ENCODE measurements around the gene UPP2. TPM values are rescaled to one million over a fixed set of nuclear protein-coding genes. Genes with fewer than 3 reads are reported as not detected.

Gene UPP2
- total RNA-seq, 1 experiment from 2014 or later, result not detected

DNA sequence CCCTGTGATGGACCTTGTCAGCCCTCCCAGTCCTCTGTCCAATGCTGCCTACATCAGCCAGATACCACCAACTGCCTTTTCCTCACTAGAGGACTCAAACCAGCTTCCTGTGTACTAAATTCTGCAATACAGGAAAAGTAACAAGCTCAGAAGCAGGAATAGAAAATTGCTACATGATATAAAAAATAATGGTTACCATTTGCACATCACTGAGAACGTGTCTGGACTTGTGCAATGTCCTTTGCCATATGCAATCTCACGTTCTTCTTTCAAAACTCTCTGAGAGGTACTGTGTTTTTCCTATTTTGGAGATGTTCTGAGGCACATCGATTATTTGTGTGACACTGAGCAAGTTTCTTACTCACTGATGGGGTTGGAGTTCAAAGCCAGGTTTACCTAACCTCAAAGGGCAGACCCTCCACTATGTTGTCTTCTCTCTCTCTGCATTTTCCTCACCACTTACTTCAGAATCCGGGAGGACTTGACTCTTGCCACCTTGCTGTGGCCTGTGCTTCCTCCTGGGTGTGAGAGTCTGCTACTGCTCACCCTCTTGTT, 12.1 kb downstream of the UPP2 start:
- CTCF ChIA-PET, result no interaction called here

DNA sequence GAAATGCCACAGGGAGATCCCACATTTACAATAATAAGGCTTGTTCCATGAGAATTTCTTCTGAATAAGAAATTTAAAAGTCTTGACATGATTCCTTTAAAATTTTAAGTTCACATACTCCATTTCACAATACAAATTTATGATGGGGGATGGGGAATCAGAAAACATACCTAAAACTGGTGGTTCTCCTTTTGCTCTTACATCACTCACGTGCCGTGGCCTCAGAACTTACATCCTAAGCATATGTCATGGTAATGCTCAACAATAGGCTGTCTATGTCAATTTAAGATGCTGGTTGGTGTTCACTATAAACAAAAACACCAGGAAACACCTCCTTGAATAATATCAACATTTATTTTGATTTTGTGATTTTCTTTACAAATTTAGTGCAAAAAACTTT, 12.8 kb downstream of the UPP2 start:
- no peak overlapping the region for H3K4me2 ChIP-seq (ENCODE audit: low read length)
- H3K36me3 ChIP-seq (ENCODE audit: low read depth, low read length), result no peaks in the 10 kb centered on the region
- peaks cover 25% of the 10 kb centered on the region; the same call in 1 of the 2 replicates for H3K27me3 ChIP-seq (ENCODE audit: low read length)
- no peaks in the 10 kb centered on the region for H3K79me2 ChIP-seq (ENCODE audit: low read length)
- TF ChIP-seq EZH2 (IDR thresholded peaks at IDR 0.05; ENCODE audit: low read length, unreplicated experiment) (no peak), CTCF (conservative IDR thresholded peaks at IDR 0.05; ENCODE audit: low read depth, low read length) (no peak), EZH2phosphoT487 (IDR thresholded peaks at IDR 0.05; ENCODE audit: borderline replicate concordance, low read length) (no peak)
- no peak overlapping the region for H3K4me3 ChIP-seq (ENCODE audit: low read length)
- intact Hi-C loops (cut with micrococcal nuclease), result no loop called here
- no peaks in the 10 kb centered on the region for H3K4me1 ChIP-seq (ENCODE audit: insufficient read depth, low read length)
- H2AFZ ChIP-seq (ENCODE audit: low read length), result no peak overlapping the region
- CTCF ChIA-PET, result no interaction called here
- H3K27ac ChIP-seq (ENCODE audit: low read length), result no peak overlapping the region
- no peaks in the 10 kb centered on the region for H4K20me1 ChIP-seq (ENCODE audit: low read length)
- no TSS peak for BruUV-seq (replicated peaks)
- DNase-seq (no peak), ATAC-seq (no peak)
- H3K9me2 ChIP-seq (replicated peaks; ENCODE audit: low read length), result no peaks in the 10 kb centered on the region
- no peaks in the 10 kb centered on the region for H3K9me3 ChIP-seq (ENCODE audit: low read length)
- POLR2A ChIA-PET (ENCODE audit: unreplicated experiment), result no interaction called here
- no peaks in the 10 kb centered on the region for H3F3A ChIP-seq (ENCODE audit: low read length, unreplicated experiment)
- H3K9ac ChIP-seq (ENCODE audit: low read length), result no peak overlapping the region

More for the DNA sequence above, 12.1 kb downstream of the UPP2 start:
- Histone ChIP-seq H3K79me2 (ENCODE audit: low read length) (no peaks in the 10 kb centered on the region), H3K36me3 (ENCODE audit: low read depth, low read length) (no peaks in the 10 kb centered on the region), H3K4me1 (ENCODE audit: insufficient read depth, low read length) (no peaks in the 10 kb centered on the region), H3K4me3 (ENCODE audit: low read length) (no peak overlapping the region), H3K27ac (ENCODE audit: low read length) (no peak overlapping the region), H4K20me1 (ENCODE audit: low read length) (no peaks in the 10 kb centered on the region), H3F3A (ENCODE audit: low read length, unreplicated experiment) (no peaks in the 10 kb centered on the region), H3K9ac (ENCODE audit: low read length) (no peak overlapping the region), H3K9me3 (ENCODE audit: low read length) (no peaks in the 10 kb centered on the region), H3K4me2 (ENCODE audit: low read length) (no peak overlapping the region), H3K9me2 (replicated peaks; ENCODE audit: low read length) (no peaks in the 10 kb centered on the region), H3K27me3 (ENCODE audit: low read length) (peaks cover 25% of the 10 kb centered on the region; the same call in 1 of the 2 replicates), H2AFZ (ENCODE audit: low read length) (no peak overlapping the region)
- ATAC-seq, result no peak
- POLR2A ChIA-PET (ENCODE audit: unreplicated experiment), result no interaction called here
- BruUV-seq (replicated peaks), result no TSS peak
- TF ChIP-seq CTCF (conservative IDR thresholded peaks at IDR 0.05; ENCODE audit: low read depth, low read length) (no peak), EZH2phosphoT487 (IDR thresholded peaks at IDR 0.05; ENCODE audit: borderline replicate concordance, low read length) (no peak), EZH2 (IDR thresholded peaks at IDR 0.05; ENCODE audit: low read length, unreplicated experiment) (no peak)
- intact Hi-C loops (cut with micrococcal nuclease), result no loop called here
- no peak for DNase-seq

DNA sequence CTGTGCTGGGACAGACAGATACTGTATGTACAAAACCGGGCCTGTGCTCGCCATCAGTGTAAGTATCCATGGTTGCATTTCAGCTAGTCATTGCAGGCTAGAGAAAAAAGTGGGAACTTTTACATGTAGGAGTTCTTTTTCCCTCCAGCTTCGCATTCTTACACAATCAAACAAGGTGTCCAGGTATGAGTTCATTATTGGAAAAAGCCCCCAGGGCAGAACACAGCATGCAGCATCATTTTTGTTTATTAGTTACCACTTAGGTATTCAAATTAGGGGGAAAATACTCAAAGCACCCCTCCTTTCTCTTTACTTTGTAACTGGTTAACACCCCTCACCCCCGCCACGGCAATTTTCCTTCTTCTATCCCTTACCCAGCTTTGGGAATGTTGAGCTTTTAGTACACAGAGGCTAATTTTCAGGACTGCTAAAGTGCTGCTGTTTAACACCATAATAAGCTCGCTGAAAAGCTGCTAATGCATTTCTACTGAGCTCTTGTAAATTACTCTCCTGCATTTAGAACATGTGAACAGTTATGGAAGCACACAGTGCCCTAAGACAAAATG, 13.6 kb downstream of the UPP2 start:
- intact Hi-C loops (cut with micrococcal nuclease), result no loop called here
- Histone ChIP-seq H3K9ac (ENCODE audit: low read length) (no peak overlapping the region), H3F3A (ENCODE audit: low read length, unreplicated experiment) (no peaks in the 10 kb centered on the region), H3K79me2 (ENCODE audit: low read length) (no peaks in the 10 kb centered on the region), H3K36me3 (ENCODE audit: low read depth, low read length) (no peaks in the 10 kb centered on the region), H4K20me1 (ENCODE audit: low read length) (no peaks in the 10 kb centered on the region), H3K9me2 (replicated peaks; ENCODE audit: low read length) (no peaks in the 10 kb centered on the region), H2AFZ (ENCODE audit: low read length) (no peak overlapping the region), H3K27me3 (ENCODE audit: low read length) (peaks cover 25% of the 10 kb centered on the region; the same call in 1 of the 2 replicates), H3K4me2 (ENCODE audit: low read length) (no peak overlapping the region), H3K4me3 (ENCODE audit: low read length) (no peak overlapping the region), H3K9me3 (ENCODE audit: low read length) (no peaks in the 10 kb centered on the region), H3K27ac (ENCODE audit: low read length) (no peak overlapping the region), H3K4me1 (ENCODE audit: insufficient read depth, low read length) (no peaks in the 10 kb centered on the region)
- POLR2A ChIA-PET (ENCODE audit: unreplicated experiment), result no interaction called here
- DNase-seq (no peak), ATAC-seq (no peak)
- no peak for TF ChIP-seq CTCF (conservative IDR thresholded peaks at IDR 0.05; ENCODE audit: low read depth, low read length)
- TF ChIP-seq EZH2phosphoT487 (IDR thresholded peaks at IDR 0.05; ENCODE audit: borderline replicate concordance, low read length), result no peak
- no peak for TF ChIP-seq EZH2 (IDR thresholded peaks at IDR 0.05; ENCODE audit: low read length, unreplicated experiment)
- BruUV-seq (replicated peaks), result no TSS peak
- CTCF ChIA-PET, result no interaction called here

Data from PC-3 (cell line).